ENCODE results near the gene TENM4.
"Not testable (repeated sequence)": the region's sequence is repeated elsewhere in the genome, so short reads cannot be mapped to it uniquely, and the experiment has no call there.

Gene TENM4

DNA sequence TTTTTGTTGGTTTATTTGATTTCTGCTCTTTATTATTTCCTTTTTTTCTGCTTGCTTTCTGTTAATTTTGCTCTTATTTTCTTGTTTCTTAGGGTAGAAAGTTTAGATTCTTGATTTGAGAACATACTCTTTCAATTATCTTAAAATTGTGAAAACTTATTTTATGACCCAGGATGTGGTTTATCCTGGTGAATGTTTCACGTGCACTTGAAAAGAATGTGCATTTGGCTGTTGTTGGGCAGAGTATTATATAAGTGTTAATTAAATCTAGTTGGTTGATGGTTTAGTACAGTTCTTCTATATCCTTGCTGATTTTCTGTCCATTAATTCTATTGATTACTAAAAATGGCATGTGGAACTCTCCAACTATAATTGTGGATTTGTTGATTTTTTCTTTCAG lies 799.3 kb downstream of the TENM4 start:
- no peak for DNase-seq

DNA sequence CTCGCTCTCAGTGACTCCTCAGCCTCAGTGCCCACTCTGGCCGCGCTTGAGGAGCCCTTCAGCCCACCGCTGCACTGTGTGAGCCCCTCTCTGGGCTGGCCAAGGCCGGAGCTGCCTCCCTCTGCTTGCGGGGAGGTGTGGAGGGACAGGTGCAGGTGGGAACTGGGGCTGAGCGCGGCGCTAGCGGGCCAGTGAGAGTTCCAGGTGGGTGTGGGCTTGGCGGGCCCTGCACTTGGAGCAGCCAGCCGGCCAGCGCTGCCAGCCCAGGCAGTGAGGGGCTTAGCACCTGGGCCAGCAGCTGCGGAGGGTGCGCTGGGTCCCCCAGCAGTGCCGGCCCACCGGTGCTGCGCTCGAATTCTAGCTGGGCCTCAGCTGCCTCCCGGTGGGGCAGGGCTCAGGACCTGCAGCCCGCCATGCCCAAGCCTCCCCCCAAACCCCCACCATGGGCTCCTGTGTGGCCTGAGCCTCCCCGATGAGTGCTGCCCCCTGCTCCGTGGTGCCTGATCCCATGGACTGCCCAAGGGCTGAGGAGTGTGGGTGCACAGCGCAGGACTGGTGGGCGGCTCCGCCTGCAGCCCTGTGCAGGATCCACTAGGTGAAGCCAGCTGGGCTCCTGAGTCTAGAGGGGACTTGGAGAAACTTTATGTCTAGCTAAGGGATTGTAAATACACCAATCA lies 802.0 kb downstream of the TENM4 start:
- no peak for DNase-seq

DNA sequence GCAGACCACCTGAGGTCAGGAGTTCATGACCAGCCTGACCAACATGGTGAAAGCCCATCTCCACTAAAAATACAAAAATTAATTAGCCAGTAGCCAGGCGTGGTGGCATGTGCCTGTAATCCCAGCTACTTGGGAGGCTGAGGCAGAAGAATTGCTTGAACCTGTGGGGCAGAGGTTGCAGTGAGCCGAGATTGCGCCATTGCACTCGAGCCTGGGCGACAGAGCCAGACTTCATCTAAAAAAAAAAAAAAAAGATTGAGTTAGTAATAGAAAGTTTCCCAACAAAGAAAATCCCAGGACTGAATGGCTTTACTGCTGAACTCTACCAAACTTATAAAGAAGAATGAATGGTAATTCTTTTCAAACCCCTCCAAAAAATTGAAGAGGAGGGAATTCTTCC lies 803.3 kb downstream of the TENM4 start:
- not testable (repeated sequence) for DNase-seq

DNA sequence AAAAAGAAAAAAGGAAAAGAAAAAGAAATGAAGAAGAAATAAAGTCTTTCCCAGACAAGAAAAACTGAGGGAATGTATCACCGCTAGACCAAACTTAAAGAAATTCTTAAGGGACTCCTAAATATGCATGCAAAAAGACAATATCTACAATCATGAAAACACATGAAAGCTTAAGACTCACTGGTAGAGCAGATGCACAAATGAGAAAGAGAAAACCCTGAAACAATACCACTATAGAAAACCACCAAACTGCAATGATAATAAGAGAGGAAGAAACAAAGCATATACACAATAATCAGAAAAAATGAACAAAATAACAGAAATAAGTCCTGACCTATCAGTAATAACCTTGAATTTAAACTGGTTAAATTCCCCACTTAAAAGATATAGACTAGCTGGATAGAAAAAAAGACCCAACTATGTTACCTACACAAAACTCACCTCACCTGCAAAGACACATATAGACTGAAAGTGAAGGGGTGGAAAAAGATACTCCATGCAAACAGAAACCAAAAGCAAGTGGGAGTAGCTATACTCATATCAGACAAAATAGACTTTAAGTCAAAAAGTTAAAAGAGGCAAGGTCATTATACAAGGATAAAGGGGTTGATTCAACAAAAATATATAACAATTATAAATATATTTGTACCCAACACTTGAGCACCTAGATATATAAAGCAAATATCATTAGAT lies 804.9 kb downstream of the TENM4 start:
- DNase-seq: no peak

DNA sequence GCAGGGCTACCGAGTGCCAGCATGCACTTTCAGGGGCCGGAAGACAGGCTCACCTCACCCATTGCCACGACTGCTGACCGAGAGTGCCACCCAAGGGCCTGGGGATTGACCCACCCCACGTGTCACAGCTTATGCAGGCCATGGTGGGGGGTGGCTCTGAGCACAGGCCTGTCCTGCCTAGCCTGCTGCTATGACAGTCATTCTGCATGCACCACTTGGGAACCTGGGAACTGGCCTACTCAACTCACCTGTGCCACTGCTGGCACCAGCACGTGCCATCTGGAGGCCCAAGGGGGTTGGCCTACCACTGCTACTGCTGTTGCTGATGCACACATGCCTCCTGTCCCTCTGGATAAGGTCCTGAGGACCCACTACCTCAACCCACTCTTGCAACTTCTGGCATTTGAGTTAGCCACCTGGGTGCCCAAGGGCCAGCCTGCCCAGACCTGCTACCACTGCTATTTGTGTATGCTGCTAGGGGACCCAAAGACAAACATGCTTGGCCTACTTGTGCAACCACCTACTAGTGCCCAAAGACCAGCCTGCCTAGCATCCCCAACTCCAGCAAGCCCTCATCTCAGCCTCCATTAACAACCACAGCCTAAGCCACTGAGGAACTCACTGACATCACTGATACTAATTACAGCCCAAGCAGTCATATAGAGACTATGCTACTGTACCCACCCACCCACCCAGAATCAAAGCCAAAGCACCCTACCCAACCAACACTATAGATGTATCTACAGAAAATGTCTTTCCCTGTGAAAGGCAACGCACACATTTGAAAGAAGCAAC lies 807.1 kb downstream of the TENM4 start:
- DNase-seq: no peak

DNA sequence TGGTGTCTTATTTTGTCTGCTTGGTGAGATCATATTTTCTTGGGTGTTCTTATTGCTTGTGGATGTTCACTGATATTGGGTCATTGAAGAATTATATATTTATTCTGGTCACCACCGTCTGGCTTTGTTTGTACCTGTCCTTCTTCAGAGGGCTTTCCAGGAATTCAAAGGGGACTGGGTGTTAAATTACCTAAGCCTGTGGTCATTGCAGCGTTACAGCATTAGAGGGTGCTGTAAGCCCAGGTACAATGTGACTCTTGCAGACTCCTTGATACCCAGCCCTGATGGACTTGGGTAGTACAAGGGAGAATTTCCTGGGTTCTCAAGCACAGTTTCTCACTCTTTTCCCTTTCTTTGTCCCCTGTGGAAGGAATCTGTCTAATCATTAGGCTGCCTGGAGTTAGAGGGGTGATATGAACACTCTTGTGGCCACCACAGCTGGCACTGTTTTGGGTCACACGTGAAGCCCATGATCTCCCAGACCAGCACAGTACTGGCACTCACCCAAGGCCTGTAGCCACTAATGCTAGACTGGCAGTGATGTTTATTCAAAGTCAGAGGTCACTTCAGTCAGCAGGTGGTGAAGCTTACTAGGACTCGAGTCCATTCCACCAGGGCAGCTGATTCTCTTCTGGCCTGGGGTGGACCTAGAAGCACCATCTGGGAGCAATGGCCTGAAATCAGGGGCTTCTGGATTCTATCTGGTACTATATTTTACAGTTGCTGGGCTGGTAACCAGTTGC lies 810.1 kb downstream of the TENM4 start:
- DNase-seq: no peak

DNA sequence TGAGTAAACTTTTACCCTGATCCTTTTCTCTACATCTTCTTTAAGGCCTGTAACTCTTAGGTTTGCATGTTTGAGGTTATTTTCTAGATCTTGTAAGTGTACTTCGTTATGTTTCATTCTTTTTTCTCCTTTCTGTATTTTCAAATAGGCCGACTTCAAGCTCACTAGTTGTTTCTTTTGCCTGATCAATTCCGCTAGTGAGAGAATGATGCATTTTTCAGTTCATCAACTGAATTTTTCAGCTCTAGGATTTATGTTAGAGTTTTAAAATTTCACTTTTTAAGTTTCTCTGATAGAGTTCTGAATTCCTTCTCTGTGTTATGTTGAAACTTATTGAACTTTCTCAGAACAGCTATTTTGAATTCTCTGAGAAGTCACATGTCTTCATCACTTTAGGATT lies 810.7 kb downstream of the TENM4 start:
- no peak for DNase-seq

DNA sequence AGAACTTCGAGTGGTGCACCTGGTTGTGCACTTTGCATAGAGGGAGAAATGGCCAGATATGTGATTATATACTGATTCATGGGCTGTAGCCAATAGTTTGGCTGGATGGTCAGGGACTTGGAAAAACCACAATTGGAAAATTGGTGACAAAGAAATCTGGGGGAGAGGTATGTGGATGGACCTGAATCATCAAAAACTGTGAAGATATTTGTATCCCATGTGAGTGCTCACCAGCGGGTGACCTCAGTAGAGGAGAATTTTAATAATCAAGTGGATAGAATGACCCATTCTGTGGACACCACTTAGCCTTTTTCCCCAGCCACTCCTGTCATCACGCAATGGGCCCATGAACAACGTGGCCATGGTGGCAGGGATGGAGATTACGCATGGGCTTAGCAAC lies 818.2 kb downstream of the TENM4 start:
- no peak for DNase-seq

DNA sequence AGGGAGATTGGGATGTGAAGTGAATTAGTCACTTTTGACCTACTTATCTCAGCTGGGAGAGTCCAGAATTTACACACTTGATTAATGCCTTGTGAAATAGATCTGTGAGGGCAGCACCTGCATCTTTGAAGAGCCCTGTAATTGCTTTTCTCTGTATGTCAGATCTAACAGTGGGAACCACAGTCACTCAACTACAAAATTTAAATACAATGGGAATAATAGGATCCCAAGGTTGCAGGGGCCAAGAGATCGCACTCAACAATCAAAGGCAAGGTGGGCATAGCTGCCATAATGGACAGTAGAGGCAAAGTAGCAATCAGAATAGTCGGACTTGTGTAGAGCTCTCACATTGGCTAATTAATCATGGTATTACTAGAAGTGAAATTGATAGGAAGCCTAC lies 820.7 kb downstream of the TENM4 start:
- no peak for DNase-seq

DNA sequence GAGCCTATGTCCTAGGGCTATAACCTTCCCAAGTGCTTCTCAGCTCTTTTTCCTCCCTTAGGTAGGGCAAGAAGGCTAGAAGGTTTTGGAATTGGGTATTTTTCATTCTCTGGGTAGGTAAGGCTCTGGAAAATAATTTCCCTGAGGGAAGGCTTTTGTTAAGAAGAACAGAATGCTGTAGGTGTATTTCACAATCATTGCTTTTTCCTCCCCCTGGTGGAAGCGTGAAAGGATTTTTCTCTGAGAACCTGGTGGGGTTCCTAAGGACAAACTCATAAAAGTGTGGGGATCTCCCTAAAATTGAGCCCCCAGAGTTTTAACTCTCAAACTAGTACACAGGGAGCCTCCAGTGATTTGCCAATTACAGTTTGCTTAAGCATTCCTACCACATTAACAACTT lies 825.1 kb downstream of the TENM4 start:
- DNase-seq: no peak

DNA sequence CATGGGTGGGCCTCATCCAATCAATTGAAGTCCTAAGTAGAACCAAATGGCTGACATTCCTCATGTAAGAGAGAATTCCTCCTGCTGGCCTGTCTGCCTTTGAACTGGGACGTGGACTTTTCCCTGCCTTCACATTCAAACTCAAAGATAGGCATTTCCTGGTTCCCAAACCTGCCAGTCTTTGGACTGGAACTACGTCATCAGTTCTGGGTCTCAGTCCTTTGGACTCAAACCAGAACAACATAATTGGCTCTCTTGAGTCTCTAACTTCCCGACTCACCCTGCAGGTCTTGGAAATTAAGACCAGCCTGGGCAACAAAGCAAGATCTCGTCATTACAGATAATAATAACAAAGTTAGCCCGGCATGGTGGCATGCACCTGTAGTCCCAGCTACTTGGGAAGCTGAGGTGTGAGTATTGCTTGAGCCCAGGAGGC lies 827.4 kb downstream of the TENM4 start:
- DNase-seq: no peak

DNA sequence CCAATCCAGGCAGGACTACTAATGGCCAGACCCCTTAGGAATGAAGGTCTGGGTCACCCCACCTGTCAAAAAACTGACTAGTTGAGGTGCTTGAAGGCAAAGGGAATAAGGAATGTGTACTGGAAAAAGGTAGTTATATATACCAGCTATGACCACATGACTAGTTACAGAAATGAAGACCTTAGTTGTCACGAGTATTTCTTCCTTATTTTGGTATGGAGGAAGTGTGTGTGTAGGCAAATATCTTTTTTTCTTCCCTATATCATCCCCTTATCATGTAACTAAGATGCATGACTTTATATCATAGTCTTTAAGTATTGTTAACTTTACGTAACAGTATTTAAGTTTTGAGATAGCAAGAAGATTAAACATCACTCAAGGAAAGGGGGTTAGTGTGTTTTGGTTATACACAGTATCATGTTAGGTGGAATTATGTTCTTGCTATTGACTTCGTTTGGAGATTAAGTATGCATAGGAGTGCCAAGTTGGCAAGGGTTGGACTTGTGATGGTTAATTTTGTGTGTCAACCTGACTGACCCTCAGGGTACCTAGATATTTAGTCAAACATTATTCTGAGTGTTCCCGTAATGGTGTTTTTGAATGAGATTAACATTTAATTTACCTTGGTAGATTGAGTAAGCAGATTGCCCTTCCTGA lies 828.0 kb downstream of the TENM4 start:
- DNase-seq: no peak

DNA sequence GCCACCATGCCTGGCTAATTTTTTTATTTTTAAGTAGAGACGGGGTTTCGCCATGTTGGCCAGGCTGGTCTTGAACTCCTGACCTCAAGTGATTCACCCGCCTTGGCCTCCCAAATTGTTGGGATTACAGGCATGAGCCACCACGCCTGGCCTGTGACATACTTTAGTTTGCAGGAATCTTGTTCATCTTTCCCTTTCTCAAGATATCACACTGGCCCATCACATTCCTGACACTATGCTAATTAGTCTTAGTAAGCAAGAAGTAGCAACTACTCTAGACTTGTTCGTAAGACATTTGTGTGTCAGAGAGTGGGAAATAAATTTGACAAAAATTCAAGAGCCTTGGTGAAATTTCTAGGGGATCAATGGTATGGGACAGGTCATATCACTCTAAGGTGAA lies 831.5 kb downstream of the TENM4 start:
- not testable (repeated sequence) for DNase-seq

DNA sequence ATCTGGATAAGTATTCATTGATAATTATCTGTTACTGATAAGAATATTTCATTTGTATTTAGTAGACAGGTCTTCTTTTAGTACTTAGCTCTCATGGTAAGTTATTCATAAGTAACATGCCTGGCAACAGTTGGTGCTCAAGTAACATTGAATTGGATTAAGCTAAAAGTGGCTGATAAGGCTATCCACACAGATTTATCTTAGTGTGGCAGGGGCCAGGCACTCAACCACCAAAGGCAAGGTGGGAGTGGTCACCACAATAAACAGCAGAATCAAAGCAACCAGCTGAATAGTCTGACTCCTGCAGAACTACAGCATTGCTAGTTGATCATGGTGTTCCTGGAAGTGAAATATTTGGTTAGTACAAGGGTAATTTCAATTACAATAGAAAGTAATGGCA lies 833.1 kb downstream of the TENM4 start:
- DNase-seq: no peak

DNA sequence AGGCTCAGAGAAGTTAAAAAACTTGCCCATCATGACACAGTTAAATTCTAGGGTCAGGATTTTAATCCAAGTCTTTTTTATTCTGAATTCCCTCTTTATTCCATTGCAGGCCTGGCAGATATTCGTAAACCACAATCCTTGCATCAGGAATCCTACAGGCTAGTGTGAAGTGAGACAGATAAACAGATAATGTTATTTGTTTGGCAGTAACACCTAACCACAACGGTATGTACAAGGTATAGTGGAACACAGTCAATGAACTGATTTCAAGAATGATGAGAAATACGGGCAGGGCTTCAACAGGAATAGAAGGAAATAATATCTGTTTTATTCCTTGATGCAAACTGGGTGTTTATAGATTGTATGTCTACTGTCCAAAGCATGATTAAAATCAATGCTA lies 834.2 kb downstream of the TENM4 start:
- no peak for DNase-seq

DNA sequence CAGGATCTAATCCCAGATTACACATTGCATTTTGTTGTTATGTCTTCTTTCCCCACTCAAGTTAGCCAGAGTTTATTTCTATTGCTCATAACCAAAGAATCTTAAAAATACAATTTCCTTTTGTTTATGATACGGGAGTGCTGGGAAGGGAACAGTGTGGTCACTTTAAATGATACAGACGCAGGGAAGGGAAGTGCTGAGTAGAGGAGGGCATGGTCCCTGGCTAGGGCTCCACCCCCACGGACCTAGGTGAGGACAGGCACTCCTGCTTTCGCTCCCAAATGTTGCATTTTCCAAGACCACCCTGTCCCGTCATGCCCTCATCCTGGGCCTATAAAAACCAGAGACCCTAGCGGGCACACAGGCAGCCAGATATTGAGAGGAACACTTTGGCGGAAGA lies 835.5 kb downstream of the TENM4 start:
- DNase-seq: no peak

DNA sequence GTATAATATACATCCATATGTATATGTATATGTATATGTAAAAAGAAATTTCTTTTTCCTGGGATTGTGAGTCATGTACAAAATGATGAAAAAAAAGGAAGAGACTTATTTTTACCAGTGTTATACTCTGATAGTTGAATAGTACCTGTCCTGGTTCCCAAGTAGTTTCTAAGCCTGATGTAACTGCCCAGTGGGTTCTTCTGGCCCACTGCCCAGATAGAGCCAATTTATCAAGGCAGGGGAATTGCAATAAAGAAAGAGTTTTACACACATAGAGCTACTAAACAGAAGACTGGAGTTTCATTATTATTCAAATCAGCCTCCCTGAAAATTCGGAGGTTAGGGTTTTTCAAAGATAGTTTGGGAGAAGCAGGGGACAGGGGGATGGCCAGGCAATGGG lies 837.0 kb downstream of the TENM4 start:
- no peak for DNase-seq

Measured in NCI-H524 treated with DMSO at 0.1 percent for 48 hours (cell line).